ENCODE measurements around the gene ASGR2.

DNA sequence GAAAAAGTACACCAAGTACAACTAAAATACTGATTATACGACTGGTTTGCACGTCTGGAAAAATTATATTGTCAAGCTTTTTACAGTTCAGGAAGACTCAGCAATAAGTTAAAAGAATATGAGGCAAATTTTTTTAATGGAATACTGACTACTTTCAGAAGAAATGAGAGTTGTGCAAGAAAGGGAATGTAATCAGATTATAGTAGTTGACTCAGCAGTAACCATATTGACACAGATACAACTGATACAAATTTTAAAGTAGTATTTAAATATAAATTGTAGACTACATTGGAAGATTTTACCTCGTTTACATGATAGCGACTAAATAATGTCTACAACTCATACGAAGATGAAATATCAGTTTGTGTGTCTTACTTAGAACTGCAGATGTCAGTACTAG is 16.7 kb downstream of the ASGR2 start:
- TF ChIP-seq, protein P1, sequence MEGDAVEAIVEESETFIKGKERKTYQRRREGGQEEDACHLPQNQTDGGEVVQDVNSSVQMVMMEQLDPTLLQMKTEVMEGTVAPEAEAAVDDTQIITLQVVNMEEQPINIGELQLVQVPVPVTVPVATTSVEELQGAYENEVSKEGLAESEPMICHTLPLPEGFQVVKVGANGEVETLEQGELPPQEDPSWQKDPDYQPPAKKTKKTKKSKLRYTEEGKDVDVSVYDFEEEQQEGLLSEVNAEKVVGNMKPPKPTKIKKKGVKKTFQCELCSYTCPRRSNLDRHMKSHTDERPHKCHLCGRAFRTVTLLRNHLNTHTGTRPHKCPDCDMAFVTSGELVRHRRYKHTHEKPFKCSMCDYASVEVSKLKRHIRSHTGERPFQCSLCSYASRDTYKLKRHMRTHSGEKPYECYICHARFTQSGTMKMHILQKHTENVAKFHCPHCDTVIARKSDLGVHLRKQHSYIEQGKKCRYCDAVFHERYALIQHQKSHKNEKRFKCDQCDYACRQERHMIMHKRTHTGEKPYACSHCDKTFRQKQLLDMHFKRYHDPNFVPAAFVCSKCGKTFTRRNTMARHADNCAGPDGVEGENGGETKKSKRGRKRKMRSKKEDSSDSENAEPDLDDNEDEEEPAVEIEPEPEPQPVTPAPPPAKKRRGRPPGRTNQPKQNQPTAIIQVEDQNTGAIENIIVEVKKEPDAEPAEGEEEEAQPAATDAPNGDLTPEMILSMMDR (optimal IDR thresholded peaks at IDR 0.05 in 1 of 3, IDR thresholded peaks at IDR 0.05 in 1 of 3, conservative IDR thresholded peaks at IDR 0.05 in 1 of 3; ENCODE audit: extremely low read depth in 1 of 3, insufficient read depth in 2 of 3, low read length in 3 of 3), result no peak
- TF ChIP-seq EZH2 (IDR thresholded peaks at IDR 0.05; ENCODE audit: low read length), result no peak

Measured in keratinocyte (primary cell).